HG02884 (cell line): ENCODE data around the gene PHC2.

ENCODE experiments used
- ATAC-seq: cut with Tn5 transposase; IDR thresholded peaks from one replicate; pipeline ENCODE4 v1.9.1; 2021; ENCODE audit warnings: mild to moderate bottlenecking, moderate library complexity; ENCODE audit not compliant: unreplicated experiment

Gene PHC2

GRCh38 chr1:33373606-33374005 lies 57.3 kb downstream of the PHC2 start:
- ATAC-seq = no peak

GRCh38 chr1:33372677-33373076 lies 58.2 kb downstream of the PHC2 start:
- ATAC-seq = no peak

- no peak for ATAC-seq
These were observed 58.7 kb downstream of the PHC2 start for GRCh38 chr1:33372162-33372561.

GRCh38 chr1:33371334-33371733 lies 59.6 kb downstream of the PHC2 start:
- no peak for ATAC-seq

GRCh38 chr1:33370827-33371226 lies 60.1 kb downstream of the PHC2 start:
- no peak for ATAC-seq

GRCh38 chr1:33370301-33370700 lies 60.6 kb downstream of the PHC2 start:
- no peak for ATAC-seq

- ATAC-seq = no peak
These were observed 61.1 kb downstream of the PHC2 start for GRCh38 chr1:33369764-33370163.

GRCh38 chr1:33369081-33369480 lies 61.8 kb downstream of the PHC2 start:
- no peak for ATAC-seq

GRCh38 chr1:33368431-33368830 lies 62.5 kb downstream of the PHC2 start:
- no peak for ATAC-seq

GRCh38 chr1:33367485-33368405 lies 63.1 kb downstream of the PHC2 start:
- ATAC-seq = peak; percentile 50

GRCh38 chr1:33366762-33367484 lies 64.0 kb downstream of the PHC2 start:
- no peak for ATAC-seq

- no peak for ATAC-seq
These were observed 65.3 kb downstream of the PHC2 start for GRCh38 chr1:33365560-33365997.

- no peak for ATAC-seq
These were observed 66.4 kb downstream of the PHC2 start for GRCh38 chr1:33364565-33364918.

GRCh38 chr1:33363470-33363861 lies 67.4 kb downstream of the PHC2 start:
- ATAC-seq = no peak

- no peak for ATAC-seq
These were observed 67.9 kb downstream of the PHC2 start for GRCh38 chr1:33363021-33363420.

GRCh38 chr1:33361532-33362235 lies 69.2 kb downstream of the PHC2 start:
- ATAC-seq = no peak

GRCh38 chr1:33360367-33360766 lies 70.5 kb downstream of the PHC2 start:
- no peak for ATAC-seq

- ATAC-seq = no peak
These were observed 71.0 kb downstream of the PHC2 start for GRCh38 chr1:33359931-33360330.

- no peak for ATAC-seq
These were observed 71.9 kb downstream of the PHC2 start for GRCh38 chr1:33358795-33359503.

GRCh38 chr1:33358114-33358794 lies 72.6 kb downstream of the PHC2 start:
- ATAC-seq = no peak
